ENCODE data around the gene MCTP1.

The MCTP1 gene

DNA sequence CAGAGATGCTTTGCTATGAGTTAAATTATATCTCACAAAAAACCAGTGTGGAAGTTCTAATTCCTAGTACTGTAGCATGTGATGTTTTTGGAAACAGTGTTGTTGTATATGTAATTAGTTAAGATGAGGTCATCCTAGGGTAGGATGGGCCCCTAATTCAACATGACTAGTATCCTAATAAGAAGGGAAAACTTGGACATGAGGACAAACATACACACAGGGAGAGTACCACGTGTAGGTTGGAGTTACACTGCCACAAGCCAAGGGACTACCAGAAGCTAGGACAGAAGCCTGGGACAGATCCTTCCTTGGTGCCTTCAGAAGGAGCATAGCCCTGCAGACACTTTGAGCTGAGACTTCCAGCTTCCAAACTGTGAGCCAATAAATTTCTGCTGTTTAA, 234.2 kb downstream of the MCTP1 start:
- H3K4me1 ChIP-seq (ENCODE audit: insufficient read depth, low read length): no peaks in the 10 kb centered on the region
- H3K36me3 ChIP-seq (ENCODE audit: insufficient read depth, low read length): no peaks in the 10 kb centered on the region
- H3K9me3 ChIP-seq (ENCODE audit: control insufficient read depth, insufficient read depth, low read length): no peaks in the 10 kb centered on the region
- H3K9ac ChIP-seq (ENCODE audit: low read depth, low read length): no peak overlapping the region

DNA sequence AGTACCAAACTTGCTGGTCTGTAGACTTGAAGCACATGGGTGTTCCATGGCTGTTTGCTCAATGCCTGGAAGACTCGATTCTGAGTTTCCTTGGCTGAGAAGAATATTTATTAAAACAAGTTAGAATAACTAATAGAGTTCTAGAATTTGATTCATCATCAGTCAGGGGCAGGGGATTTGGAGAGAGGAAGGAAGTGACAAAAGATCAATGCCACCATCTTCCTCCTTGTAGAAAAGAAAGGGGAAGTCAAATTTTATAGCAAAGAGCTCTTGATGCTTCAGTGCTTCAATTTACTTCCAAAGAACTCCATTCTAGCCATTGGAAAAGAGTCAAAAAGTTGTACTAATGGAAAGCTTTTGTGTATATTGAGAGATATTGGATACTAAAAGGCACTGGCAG, 236.3 kb downstream of the MCTP1 start:
- no peaks in the 10 kb centered on the region for H3K4me1 ChIP-seq (ENCODE audit: insufficient read depth, low read length)
- H3K9ac ChIP-seq (ENCODE audit: low read depth, low read length): no peak overlapping the region
- no peaks in the 10 kb centered on the region for H3K9me3 ChIP-seq (ENCODE audit: control insufficient read depth, insufficient read depth, low read length)
- H3K36me3 ChIP-seq (ENCODE audit: insufficient read depth, low read length): no peaks in the 10 kb centered on the region

DNA sequence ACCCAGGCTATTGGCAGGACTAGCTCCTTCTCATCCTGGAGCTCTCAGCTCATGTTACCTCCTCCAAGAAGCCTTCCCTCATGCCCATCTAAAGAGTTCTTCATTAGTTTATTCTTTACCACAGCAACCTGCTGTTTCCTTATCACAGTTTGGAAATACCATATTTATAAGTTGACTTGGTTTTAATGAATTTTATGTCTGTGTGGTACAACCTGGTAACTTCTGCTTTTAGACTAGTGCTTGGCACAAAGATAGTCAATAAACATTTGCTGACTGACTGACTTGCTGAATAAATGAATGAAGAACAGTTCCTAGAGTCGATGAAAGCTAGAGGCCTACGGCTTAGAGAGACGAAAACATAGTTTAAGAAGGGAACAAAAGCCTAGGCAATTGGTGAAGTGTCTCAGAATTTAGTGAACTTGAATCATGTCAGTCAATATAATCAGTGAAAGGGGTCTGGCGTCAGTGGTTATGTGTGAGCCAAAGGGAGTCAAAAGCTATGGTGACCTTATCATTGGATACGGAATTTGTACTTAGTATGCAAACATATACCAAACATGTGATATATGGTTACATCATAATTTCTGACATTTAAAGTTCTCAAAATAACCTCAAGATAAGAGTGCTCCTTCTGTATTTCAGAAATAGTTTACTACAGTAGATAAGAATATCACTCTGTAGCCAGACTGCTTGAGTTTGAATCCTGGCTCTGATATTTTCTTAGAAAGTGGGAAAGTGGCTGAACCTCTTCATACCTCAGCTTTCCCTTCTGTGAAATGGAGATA, 239.5 kb downstream of the MCTP1 start:
- H3K9me3 ChIP-seq (ENCODE audit: control insufficient read depth, insufficient read depth, low read length): no peaks in the 10 kb centered on the region
- no peak overlapping the region for H3K9ac ChIP-seq (ENCODE audit: low read depth, low read length)
- H3K36me3 ChIP-seq (ENCODE audit: insufficient read depth, low read length): no peaks in the 10 kb centered on the region
- H3K4me1 ChIP-seq (ENCODE audit: insufficient read depth, low read length): no peaks in the 10 kb centered on the region

DNA sequence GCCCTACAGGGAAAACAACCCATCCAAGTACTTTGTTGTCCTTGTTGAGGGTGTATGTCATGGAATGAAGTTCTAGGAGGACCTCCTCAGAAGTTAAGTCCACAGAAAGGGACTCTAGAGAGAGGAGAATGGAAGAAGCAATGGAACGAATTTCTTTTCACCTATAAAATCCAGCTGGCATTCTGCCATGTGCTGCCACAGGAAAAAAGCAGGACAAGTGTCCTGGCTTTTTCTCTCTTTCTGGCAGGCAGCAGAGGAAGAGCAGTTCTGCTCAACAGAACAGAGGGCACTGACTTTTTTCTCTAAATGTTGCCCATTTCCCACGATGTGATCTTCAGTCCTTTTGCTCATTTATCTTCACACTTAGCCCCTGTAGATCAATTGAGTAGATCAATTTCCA, 240.8 kb downstream of the MCTP1 start:
- H3K9me3 ChIP-seq (ENCODE audit: control insufficient read depth, insufficient read depth, low read length): no peaks in the 10 kb centered on the region
- no peaks in the 10 kb centered on the region for H3K36me3 ChIP-seq (ENCODE audit: insufficient read depth, low read length)
- no peak overlapping the region for H3K9ac ChIP-seq (ENCODE audit: low read depth, low read length)
- H3K4me1 ChIP-seq (ENCODE audit: insufficient read depth, low read length): no peaks in the 10 kb centered on the region

DNA sequence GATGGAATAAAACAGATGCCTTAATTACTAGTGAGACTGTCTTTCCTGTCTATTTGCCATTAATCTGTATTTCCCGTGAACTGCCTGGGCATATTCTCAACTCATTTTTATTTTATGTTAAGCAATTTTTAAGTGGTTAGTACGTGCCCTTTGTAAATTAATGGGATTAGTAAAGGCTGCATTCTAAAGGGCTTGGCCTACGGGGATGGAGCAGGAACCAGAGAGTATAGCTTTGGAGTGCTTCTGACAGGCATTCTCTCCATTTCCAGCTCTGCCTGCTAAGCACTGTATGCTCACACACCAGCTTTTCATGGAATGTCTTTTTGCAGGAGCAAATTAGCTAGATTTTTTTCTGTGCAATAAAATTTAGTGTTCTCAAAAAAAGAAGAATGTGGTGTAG, 241.2 kb downstream of the MCTP1 start:
- no peaks in the 10 kb centered on the region for H3K9me3 ChIP-seq (ENCODE audit: control insufficient read depth, insufficient read depth, low read length)
- H3K36me3 ChIP-seq (ENCODE audit: insufficient read depth, low read length): no peaks in the 10 kb centered on the region
- H3K4me1 ChIP-seq (ENCODE audit: insufficient read depth, low read length): no peaks in the 10 kb centered on the region
- no peak overlapping the region for H3K9ac ChIP-seq (ENCODE audit: low read depth, low read length)

DNA sequence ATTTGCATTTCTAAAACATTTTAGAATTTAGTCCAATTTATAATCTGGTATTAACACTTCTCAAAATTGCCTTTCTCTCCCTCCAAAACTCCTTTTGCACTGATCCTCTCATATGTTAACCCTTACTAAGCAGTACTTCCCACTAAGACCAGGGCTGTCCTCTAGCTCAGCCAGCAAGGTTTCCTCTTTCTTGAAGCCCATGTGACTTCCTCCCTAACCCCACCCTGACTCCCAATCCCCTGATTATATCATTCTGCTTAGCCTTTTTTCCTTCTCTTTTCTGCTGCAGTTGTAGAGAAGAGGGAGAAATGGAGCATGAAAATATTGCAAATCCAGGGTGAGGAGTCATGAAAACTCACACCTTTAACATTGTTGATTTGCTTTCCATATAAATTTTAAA, 241.7 kb downstream of the MCTP1 start:
- Histone ChIP-seq H3K36me3 (ENCODE audit: insufficient read depth, low read length) (no peaks in the 10 kb centered on the region), H3K9ac (ENCODE audit: low read depth, low read length) (no peak overlapping the region), H3K9me3 (ENCODE audit: control insufficient read depth, insufficient read depth, low read length) (no peaks in the 10 kb centered on the region), H3K4me1 (ENCODE audit: insufficient read depth, low read length) (no peaks in the 10 kb centered on the region)

DNA sequence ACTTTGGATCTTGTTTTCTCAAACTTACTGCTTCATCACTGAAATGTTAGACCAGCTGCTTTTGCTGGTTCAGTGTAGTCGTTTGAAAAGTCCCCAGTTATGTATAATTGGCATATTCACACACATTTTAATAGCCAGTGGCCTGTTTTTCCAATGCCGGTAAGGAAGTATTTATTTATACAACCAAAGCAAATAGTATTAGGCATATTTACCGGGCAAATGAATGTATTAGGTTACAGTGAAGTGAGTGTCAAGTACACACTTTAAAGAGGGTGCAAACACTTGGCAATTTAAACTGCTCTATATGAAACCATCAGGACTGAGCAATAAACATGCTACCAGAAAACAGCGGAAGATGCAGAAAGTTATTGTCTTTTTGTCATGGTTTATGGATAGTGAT, 242.9 kb downstream of the MCTP1 start:
- Histone ChIP-seq H3K4me1 (ENCODE audit: insufficient read depth, low read length) (no peaks in the 10 kb centered on the region), H3K9ac (ENCODE audit: low read depth, low read length) (no peak overlapping the region), H3K9me3 (ENCODE audit: control insufficient read depth, insufficient read depth, low read length) (no peaks in the 10 kb centered on the region), H3K36me3 (ENCODE audit: insufficient read depth, low read length) (no peaks in the 10 kb centered on the region)

DNA sequence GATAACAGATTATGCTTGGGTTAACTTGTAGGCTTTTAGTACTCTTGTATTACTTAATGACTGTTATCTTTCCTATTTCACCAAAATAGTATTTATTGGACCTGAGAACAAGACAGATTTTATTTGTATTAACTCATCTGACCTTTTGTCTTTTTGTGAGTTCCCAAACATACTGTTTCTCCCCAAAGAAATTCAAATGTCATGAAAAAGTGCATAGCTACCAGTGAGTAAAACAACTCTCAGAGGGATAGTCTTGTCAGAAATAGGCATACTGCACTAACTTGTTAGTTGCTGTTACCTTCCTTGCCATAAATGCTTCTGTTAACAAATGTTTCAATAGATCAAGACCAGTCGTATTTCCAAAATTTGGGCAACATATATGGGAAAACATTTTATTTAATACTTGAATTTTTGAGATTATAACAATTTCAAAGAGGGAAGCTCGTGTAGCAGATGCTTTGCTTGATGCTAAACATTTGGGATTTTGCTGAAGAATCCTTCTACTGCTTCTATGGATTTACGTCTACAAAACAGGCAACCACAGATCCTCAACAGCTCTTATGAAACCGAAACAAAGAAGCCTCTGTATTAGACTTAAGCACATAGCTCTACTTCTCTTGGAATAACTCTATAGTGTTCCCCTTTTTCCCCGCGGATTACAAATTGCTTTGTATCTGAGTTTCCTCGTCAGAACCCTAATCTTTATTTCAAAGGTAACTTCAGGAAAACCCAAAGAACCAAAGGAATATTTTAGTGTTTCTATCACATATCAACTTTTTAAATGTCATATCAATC, 248.8 kb downstream of the MCTP1 start:
- H3K9me3 ChIP-seq (ENCODE audit: control insufficient read depth, insufficient read depth, low read length): no peaks in the 10 kb centered on the region
- no peak overlapping the region for H3K9ac ChIP-seq (ENCODE audit: low read depth, low read length)
- no peaks in the 10 kb centered on the region for H3K36me3 ChIP-seq (ENCODE audit: insufficient read depth, low read length)
- no peaks in the 10 kb centered on the region for H3K4me1 ChIP-seq (ENCODE audit: insufficient read depth, low read length)

DNA sequence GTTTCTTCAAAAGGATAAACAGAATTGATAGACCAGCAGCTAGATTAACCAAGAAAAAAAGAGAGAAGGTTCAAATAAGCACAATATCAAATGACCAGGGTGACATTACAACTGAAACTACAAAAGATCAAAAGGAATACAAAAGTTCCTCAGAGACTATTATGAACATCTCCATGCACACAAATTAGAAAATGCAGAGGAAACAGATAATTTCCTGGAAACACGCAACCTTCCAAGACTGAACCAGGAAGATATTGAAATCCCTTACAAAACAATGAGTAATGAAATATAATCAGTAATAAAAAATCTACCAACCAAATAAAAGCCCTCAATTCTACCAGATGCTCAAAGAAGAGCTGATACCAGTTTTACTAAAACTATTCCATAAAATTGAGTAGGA, 252.1 kb downstream of the MCTP1 start:
- H3K4me1 ChIP-seq (ENCODE audit: insufficient read depth, low read length): no peaks in the 10 kb centered on the region
- no peak overlapping the region for H3K9ac ChIP-seq (ENCODE audit: low read depth, low read length)
- no peaks in the 10 kb centered on the region for H3K36me3 ChIP-seq (ENCODE audit: insufficient read depth, low read length)
- no peaks in the 10 kb centered on the region for H3K9me3 ChIP-seq (ENCODE audit: control insufficient read depth, insufficient read depth, low read length)

DNA sequence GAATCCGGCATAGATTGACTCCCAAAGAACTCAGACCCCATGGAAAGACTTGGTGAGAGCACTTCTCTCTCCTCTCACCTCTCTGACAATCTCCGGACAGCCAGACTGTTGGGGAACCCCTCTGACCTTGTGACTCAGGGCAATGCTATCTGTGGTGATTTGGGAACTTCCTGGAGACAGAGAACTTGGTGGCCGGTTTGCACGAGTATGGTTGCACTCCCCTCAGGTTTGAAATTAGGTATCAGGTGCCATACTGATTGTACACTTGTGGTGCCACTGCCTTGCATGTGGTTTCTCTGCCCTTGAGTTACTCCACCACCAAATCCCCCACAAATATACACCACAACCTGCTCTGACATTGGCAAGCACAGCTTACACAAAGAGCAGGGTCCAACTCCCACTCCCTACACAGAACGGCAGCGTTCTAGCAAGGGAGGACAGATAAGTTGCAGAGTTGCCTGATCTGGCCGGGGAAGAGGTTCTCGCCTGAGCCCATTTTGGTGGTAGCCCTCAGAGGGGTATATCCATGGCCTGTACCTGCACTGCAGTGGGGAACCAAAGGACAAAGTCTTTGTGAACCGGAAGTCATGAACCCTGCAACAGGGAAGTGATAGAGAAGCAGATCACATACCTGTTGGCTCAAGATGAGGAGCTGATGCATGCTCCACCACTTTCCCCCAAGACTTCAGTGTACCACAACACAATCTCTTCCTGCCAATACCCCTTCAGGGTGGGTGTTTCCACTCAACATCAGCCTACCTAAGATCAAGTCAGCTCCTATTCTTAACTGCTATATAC, 255.1 kb downstream of the MCTP1 start:
- H3K4me1 ChIP-seq (ENCODE audit: insufficient read depth, low read length): no peaks in the 10 kb centered on the region
- H3K9me3 ChIP-seq (ENCODE audit: control insufficient read depth, insufficient read depth, low read length): no peaks in the 10 kb centered on the region
- no peak overlapping the region for H3K9ac ChIP-seq (ENCODE audit: low read depth, low read length)
- no peaks in the 10 kb centered on the region for H3K36me3 ChIP-seq (ENCODE audit: insufficient read depth, low read length)

DNA sequence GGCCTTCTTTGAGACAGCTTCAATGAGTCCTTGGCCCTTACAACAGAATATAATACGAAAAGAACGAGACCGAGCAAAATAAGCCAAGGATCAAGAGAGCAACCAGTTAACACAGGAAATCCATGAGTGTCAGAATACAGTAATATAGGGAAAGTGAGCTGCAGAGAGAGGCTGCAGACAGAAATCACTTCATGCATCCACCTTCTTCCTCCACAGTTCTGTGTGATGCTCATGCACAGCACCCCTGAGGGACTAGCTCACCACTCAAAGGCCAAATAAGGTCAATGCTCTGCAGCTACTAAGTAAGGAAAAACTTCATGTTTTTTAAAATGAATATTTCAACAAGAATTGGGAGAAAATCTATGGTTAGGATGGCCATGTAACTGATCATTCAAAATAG, 257.1 kb downstream of the MCTP1 start:
- H3K36me3 ChIP-seq (ENCODE audit: insufficient read depth, low read length): no peaks in the 10 kb centered on the region
- H3K4me1 ChIP-seq (ENCODE audit: insufficient read depth, low read length): no peaks in the 10 kb centered on the region
- no peak overlapping the region for H3K9ac ChIP-seq (ENCODE audit: low read depth, low read length)
- no peaks in the 10 kb centered on the region for H3K9me3 ChIP-seq (ENCODE audit: control insufficient read depth, insufficient read depth, low read length)

DNA sequence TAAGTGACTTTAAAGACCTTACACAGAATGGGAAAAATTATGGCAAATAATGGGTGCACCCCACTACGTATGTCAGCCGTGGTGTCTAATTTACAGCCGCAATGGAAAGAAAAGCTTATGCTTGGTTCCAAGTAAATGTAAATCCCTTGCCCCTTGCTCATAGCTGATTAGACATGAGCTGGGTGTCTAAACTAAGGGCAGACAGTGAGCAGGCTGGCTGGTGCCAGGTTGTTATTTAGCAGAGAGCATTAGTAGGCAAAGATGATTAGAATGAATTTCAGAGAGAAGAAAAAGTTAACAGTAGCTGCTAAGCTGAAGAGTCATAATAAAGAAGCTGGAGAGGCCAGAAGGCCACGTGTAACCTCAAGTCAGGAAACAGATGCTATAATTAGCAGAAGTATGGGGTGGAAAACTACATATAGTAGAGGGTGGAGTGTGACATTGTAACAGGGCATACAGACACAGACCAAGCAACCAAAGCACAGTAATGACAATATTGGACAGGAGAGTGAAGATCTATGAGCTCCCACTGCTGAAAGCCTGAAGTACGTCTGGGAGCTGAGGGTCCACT, 257.7 kb downstream of the MCTP1 start:
- H3K4me1 ChIP-seq (ENCODE audit: insufficient read depth, low read length): no peaks in the 10 kb centered on the region
- no peak overlapping the region for H3K9ac ChIP-seq (ENCODE audit: low read depth, low read length)

DNA sequence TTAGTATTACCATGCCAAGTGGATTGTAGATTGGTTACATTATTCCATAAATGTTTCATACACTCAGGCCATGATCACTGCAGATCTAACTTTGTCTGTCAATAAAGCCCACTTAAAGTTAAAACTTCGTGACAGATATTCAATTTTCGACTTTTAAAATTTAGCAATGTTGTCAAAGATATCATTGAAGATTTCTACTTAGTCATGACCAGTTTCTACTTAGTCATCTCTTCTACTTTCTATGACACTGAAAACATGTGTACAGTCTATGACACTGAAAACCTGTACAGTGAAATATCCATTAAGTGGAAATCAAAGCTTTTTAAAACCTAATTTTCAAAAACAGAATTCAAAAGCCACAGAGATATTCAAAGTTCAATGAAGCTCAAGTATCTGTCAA, 258.2 kb downstream of the MCTP1 start:
- Histone ChIP-seq H3K9me3 (ENCODE audit: control insufficient read depth, insufficient read depth, low read length) (no peaks in the 10 kb centered on the region), H3K4me1 (ENCODE audit: insufficient read depth, low read length) (no peaks in the 10 kb centered on the region), H3K9ac (ENCODE audit: low read depth, low read length) (no peak overlapping the region), H3K36me3 (ENCODE audit: insufficient read depth, low read length) (no peaks in the 10 kb centered on the region)

More for the DNA sequence above, 257.7 kb downstream of the MCTP1 start:
- H3K36me3 ChIP-seq (ENCODE audit: insufficient read depth, low read length): no peaks in the 10 kb centered on the region
- no peaks in the 10 kb centered on the region for H3K9me3 ChIP-seq (ENCODE audit: control insufficient read depth, insufficient read depth, low read length)

DNA sequence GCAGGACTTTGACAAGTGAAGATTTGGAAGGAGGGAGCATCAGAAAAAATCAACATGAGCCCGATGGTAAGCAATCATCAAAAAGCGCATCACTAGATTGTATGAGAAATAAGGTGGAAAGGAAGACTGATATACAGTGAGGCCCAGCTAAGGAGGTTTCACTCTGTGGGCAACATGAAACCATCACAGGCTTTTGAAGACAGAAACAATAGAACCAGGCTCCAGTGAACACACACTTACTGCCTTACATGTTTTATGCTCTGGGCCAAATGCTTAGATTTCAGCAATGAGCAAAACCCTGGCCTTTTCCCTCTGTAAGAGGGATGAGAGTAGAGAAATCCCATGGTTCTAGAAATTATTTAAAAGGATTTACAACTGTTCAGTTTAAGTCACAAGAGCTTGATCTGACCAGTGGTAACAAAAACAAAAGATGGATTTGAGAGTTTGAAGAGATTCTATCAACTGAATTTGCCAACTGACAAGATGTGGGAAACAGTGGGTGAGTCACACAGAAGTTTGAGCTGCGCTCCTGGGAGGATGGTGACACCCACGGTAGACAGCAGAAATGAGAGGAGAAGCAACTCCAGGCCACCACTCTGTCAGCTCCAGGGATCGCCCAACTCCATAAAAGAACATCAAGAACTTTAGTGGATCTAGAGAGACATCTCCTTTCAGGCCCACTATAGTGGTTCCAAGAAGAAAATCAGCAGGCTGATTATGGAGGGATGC, 261.8 kb downstream of the MCTP1 start:
- Histone ChIP-seq H3K36me3 (ENCODE audit: insufficient read depth, low read length) (no peaks in the 10 kb centered on the region), H3K9ac (ENCODE audit: low read depth, low read length) (no peak overlapping the region)

More for the DNA sequence above, 261.8 kb downstream of the MCTP1 start:
- Histone ChIP-seq H3K4me1 (ENCODE audit: insufficient read depth, low read length) (no peaks in the 10 kb centered on the region), H3K9me3 (ENCODE audit: control insufficient read depth, insufficient read depth, low read length) (no peaks in the 10 kb centered on the region)

All from ES-I3 (cell line).